ENCODE measurements around the gene SIRT5. TPM values are rescaled to one million over a fixed set of nuclear protein-coding genes. Genes with fewer than 3 reads are reported as not detected.

The SIRT5 gene
- polyA plus RNA-seq, 2 of the 4 experiments (the other 2 are of a cell fraction) = 5.1 to 7.8 TPM

DNA sequence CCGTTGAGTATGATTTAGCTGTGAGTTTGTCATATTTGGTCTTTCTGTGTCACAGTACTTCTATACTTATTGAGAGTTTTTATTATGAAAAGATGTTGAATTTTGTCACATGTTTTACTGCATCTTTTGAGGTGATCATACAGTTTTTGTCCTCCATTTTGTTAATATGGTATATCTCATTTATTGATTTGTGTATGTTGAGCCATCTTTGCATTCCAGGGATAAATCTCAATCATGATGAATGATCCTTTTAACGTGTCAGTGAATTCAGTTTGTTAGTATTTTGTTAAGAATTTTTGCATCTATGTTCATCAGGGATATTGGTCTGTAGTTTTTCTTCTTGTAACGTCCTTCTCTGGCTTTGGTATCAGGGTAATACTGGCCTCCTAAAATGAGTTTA is 3.5 kb downstream of the SIRT5 start:
- ChIA-PET CTCF (no interaction called here), POLR2A (no interaction called here)
- Histone ChIP-seq H3K4me1 (peaks cover 6% of the 10 kb centered on the region; the same call in 1 of the 3 replicates), H3K9me3 (peaks cover 10% of the 10 kb centered on the region; the same call in 2 of the 3 replicates), H3K27ac (no peak overlapping the region), H3K4me2 (no peak overlapping the region), H3K4me3 (no peak overlapping the region)
- ATAC-seq = no peak
- 82% methylated on average over 3 of the region's 3 CpGs for WGBS (ENCODE audit: missing lambda C conversion rate)
- DNase-seq (ENCODE audit: low read depth in 1 of 2, low spot score in 1 of 2) = no peak
- no peak for FAIRE-seq
- TF ChIP-seq HOXB5 (CRISPR knock-in tag; IDR thresholded peaks at IDR 0.05) (no peak), MAZ (IDR thresholded peaks at IDR 0.05; ENCODE audit: borderline replicate concordance, low read depth, low read length) (no peak)

DNA sequence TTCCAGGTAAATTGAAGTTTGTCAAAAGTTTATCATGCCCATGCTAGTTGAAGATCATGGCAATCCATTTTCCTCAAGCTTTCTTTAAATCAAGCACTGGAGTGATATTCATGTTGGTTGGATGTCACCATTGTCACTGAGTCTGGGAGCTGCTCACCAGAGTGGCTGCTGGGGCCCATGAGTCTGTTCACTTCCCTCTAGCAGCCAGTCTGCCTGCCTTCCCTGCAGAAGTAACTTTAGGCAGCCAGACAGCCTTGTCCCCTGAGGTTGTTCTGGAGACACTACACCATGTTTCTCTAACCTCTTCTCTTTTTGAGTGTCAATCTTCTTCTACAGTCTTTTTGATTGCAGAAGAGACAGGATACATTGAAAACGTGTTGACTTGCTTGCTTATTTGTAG is 5.5 kb downstream of the SIRT5 start:
- no peak for DNase-seq (ENCODE audit: low read depth in 1 of 2, low spot score in 1 of 2)
- Histone ChIP-seq H3K4me3 (no peak overlapping the region), H3K4me1 (no peaks in the 10 kb centered on the region), H3K9me3 (peaks cover 10% of the 10 kb centered on the region; the same call in 2 of the 3 replicates), H3K4me2 (no peak overlapping the region), H3K27ac (no peak overlapping the region)
- ChIA-PET POLR2A (no interaction called here), CTCF (no interaction called here)
- no peak for TF ChIP-seq FOSB (CRISPR knock-in tag; IDR thresholded peaks at IDR 0.05)
- no peak for TF ChIP-seq RAD21 (conservative IDR thresholded peaks at IDR 0.05 in 1 of 2, IDR thresholded peaks at IDR 0.05 in 1 of 2)
- no peak for TF ChIP-seq SREBF2 (IDR thresholded peaks at IDR 0.05)
- TF ChIP-seq CEBPB (IDR thresholded peaks at IDR 0.05) = no peak
- TF ChIP-seq KDM5A (IDR thresholded peaks at IDR 0.05) = no peak
- TF ChIP-seq HDAC2 (IDR thresholded peaks at IDR 0.05) = no peak
- TF ChIP-seq, protein P1, sequence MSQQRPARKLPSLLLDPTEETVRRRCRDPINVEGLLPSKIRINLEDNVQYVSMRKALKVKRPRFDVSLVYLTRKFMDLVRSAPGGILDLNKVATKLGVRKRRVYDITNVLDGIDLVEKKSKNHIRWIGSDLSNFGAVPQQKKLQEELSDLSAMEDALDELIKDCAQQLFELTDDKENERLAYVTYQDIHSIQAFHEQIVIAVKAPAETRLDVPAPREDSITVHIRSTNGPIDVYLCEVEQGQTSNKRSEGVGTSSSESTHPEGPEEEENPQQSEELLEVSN (IDR thresholded peaks at IDR 0.05; ENCODE audit: borderline replicate concordance, low read depth) = no peak
- no peak for TF ChIP-seq NFE2L2 (conservative IDR thresholded peaks at IDR 0.05; ENCODE audit: low read length)
- TF ChIP-seq CHD4 (IDR thresholded peaks at IDR 0.05; ENCODE audit: borderline replicate concordance) = no peak
- TF ChIP-seq EHF (CRISPR knock-in tag; IDR thresholded peaks at IDR 0.05) = no peak
- TF ChIP-seq HMGXB4 (CRISPR knock-in tag; IDR thresholded peaks at IDR 0.05; ENCODE audit: borderline replicate concordance) = no peak
- TF ChIP-seq RFX5 (IDR thresholded peaks at IDR 0.05) = no peak
- no peak for TF ChIP-seq JUNB (IDR thresholded peaks at IDR 0.05)
- TF ChIP-seq CHD2 (IDR thresholded peaks at IDR 0.05; ENCODE audit: low read length, partially characterized antibody) = no peak
- no peak for TF ChIP-seq POLR2AphosphoS2 (conservative IDR thresholded peaks at IDR 0.05; ENCODE audit: low read length)
- TF ChIP-seq ZFP36 (IDR thresholded peaks at IDR 0.05; ENCODE audit: borderline replicate concordance, partially characterized antibody) = no peak
- TF ChIP-seq CBX2 (IDR thresholded peaks at IDR 0.05; ENCODE audit: borderline replicate concordance, low read depth) = no peak
- 44% methylated on average over 1 of the region's 1 CpG for WGBS (ENCODE audit: missing lambda C conversion rate)
- no peak for ATAC-seq
- FAIRE-seq = no peak

DNA sequence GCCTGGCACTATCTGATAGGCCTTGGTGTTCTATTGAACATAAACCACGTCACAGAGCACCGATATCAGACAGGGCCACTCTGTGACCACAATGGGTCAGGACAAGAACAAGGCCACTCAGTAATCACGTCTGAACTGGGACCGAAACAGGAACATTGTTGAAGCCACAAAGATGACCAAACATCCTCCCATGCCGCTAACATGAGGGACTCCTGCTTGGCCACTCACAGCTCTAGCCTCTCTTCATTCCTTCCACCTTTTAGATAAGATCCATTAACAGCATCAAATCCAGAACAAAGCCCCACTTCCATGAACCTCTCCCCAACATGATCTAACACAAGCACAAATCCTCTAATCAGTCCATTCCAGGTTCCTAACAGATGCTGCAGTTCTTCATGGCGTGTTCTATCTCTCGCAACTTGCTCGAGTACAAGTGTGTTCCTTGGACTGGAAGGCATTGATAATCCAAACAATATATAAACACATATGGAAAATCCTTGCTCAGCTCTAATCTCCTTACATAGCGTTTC is 7.4 kb downstream of the SIRT5 start:
- Histone ChIP-seq H3K9me3 (peaks cover 9% of the 10 kb centered on the region; the same call in 2 of the 3 replicates), H3K27ac (no peak overlapping the region), H3K4me3 (no peak overlapping the region), H3K4me1 (no peaks in the 10 kb centered on the region), H3K4me2 (no peak overlapping the region)
- POLR2A ChIA-PET = no interaction called here
- ATAC-seq = no peak
- TF ChIP-seq, protein P1 (IDR thresholded peaks at IDR 0.05; ENCODE audit: borderline replicate concordance, low read depth) = no peak
- no peak for TF ChIP-seq SMC3 (IDR thresholded peaks at IDR 0.05)
- TF ChIP-seq ZC3H11A (IDR thresholded peaks at IDR 0.05) = no peak
- no peak for TF ChIP-seq HOXB5 (CRISPR knock-in tag; IDR thresholded peaks at IDR 0.05)
- TF ChIP-seq CBX2 (IDR thresholded peaks at IDR 0.05; ENCODE audit: borderline replicate concordance, low read depth) = no peak
- no peak for TF ChIP-seq NFE2L2 (conservative IDR thresholded peaks at IDR 0.05; ENCODE audit: low read length)
- no peak for TF ChIP-seq RAD21 (conservative IDR thresholded peaks at IDR 0.05 in 1 of 2, IDR thresholded peaks at IDR 0.05 in 1 of 2)
- TF ChIP-seq CHD4 (IDR thresholded peaks at IDR 0.05; ENCODE audit: borderline replicate concordance) = no peak
- no peak for TF ChIP-seq MAFK (IDR thresholded peaks at IDR 0.05; ENCODE audit: partially characterized antibody)
- DNase-seq (ENCODE audit: low read depth in 1 of 2, low spot score in 1 of 2) = no peak
- no peak for FAIRE-seq
- CTCF ChIA-PET = interaction anchor here (0.8 to 1.1 kb wide), 2 partner anchors 11 to 33 kb away, joined by 3 to 4 read pairs; no protein-coding TSS in a partner anchor
- 93% methylated on average over 9 of the region's 9 CpGs for WGBS (ENCODE audit: missing lambda C conversion rate)

All from A549 (cell line).